Measurements from ENCODE around the gene VASH1. TPM values are rescaled to one million over a fixed set of nuclear protein-coding genes. Genes with fewer than 3 reads are reported as not detected.
"Not testable (repeated sequence)": the region's sequence is repeated elsewhere in the genome, so short reads cannot be mapped to it uniquely, and the experiment has no call there.

VASH1 gene
- total RNA-seq, 4 donors from 2014 or later = 4.3 to 12.8 (median 9.9) TPM

DNA sequence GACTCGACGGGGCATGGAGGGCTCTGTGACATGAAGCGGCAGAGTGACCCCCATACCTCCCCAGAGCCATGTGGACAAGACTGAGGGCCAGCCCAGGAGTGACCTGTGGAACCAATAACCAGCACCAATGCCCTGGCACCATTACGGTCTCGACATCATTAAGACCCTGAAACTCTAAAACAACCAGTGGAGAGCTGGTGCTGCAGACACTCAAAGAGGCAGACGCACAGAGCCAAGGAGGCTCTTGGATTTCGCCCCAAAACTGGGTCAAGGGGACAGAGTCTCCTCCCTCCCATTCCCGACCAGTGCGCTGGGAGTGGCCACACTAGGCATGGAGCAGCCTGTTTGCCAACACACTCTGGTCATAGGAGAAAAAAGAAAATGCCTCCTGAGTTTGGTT lies 41.6 kb upstream of the VASH1 start:
- Histone ChIP-seq H3K4me3 (no peak overlapping the region), H3K9me3 (no peaks in the 10 kb centered on the region), H3K27me3 (peaks cover 3% of the 10 kb centered on the region), H3K4me1 (peaks cover 0 to 31% (median 13%) of the 10 kb centered on the region in 3 donors), H3K36me3 (no peaks in the 10 kb centered on the region), H3K27ac (peak overlapping the region in 3 of 4 donors; percentile 14 to 62 (median 56))
- TF ChIP-seq POLR2AphosphoS5 (IDR thresholded peaks at IDR 0.05) (no peak), POLR2A (IDR thresholded peaks at IDR 0.05) (no peak), EP300 (IDR thresholded peaks at IDR 0.05) (no peak)
- TF ChIP-seq, protein P1, sequence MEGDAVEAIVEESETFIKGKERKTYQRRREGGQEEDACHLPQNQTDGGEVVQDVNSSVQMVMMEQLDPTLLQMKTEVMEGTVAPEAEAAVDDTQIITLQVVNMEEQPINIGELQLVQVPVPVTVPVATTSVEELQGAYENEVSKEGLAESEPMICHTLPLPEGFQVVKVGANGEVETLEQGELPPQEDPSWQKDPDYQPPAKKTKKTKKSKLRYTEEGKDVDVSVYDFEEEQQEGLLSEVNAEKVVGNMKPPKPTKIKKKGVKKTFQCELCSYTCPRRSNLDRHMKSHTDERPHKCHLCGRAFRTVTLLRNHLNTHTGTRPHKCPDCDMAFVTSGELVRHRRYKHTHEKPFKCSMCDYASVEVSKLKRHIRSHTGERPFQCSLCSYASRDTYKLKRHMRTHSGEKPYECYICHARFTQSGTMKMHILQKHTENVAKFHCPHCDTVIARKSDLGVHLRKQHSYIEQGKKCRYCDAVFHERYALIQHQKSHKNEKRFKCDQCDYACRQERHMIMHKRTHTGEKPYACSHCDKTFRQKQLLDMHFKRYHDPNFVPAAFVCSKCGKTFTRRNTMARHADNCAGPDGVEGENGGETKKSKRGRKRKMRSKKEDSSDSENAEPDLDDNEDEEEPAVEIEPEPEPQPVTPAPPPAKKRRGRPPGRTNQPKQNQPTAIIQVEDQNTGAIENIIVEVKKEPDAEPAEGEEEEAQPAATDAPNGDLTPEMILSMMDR (IDR thresholded peaks at IDR 0.05) = no peak
- no peak for ATAC-seq
- WGBS, 2 donors (ENCODE audit: low coverage in 1 of 2) = 80 to 91% methylated on average over 3 to 4 of the region's 9 CpGs

DNA sequence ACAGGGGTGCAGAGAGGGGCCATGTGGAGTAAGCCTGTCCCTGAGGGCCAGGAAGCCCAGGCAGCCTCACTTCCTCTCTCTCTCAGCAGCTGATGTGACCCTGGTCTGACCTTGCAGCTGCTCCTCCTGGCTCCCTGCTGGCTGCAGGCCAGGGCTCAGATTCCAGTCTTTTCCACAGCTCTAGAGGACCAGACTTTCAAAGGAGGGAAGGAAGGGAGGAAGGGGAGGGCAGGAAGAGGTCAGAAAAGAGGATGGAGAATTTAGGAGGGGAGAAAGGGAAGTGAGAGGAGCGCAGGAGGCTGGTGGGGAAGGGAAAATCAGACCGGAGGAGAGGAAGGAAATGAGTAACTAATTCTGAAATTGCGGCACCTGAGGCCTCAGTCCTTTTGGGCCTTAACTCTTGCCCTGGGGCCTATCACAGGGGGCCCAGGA lies 40.9 kb upstream of the VASH1 start:
- TF ChIP-seq POLR2A (IDR thresholded peaks at IDR 0.05) (no peak), EP300 (IDR thresholded peaks at IDR 0.05) (no peak), POLR2AphosphoS5 (IDR thresholded peaks at IDR 0.05) (no peak)
- TF ChIP-seq, protein P1 (IDR thresholded peaks at IDR 0.05) = no peak
- 50 to 51% methylated on average over 1 to 3 of the region's 3 CpGs for WGBS, 2 donors (ENCODE audit: low coverage in 1 of 2)
- peak; percentile 57 for ATAC-seq
- peak overlapping the region in 3 of 4 donors; percentile 48 to 62 (median 56) for H3K27ac ChIP-seq
- no peak overlapping the region for H3K4me3 ChIP-seq
- no peaks in the 10 kb centered on the region for H3K36me3 ChIP-seq
- H3K27me3 ChIP-seq = peaks cover 3% of the 10 kb centered on the region
- no peaks in the 10 kb centered on the region for H3K9me3 ChIP-seq
- peaks cover 0 to 24% (median 13%) of the 10 kb centered on the region in 3 donors for H3K4me1 ChIP-seq

DNA sequence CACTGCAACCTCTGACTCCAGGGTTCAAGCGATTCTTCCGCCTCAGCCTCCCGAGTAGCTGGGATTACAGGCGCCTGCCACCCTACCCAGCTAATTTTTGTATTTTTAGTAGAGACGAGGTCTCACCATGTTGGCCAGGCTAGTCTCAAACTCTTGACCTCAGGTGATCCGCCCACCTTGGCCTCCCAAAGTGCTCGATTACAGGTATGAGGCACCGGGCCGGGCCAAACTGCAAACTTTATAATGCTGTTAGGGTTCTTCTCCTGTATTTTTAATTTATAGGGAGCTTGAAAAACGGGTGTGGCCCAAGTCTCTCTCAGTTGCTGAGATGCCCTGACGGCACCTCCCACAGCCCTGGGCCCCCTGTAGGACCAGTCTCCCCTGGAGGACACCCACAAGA lies 39.8 kb upstream of the VASH1 start:
- ATAC-seq, H3K4me3 ChIP-seq: not testable (repeated sequence)
- H3K27ac ChIP-seq = peak overlapping the region in 1 of 4 donors; percentile 23

DNA sequence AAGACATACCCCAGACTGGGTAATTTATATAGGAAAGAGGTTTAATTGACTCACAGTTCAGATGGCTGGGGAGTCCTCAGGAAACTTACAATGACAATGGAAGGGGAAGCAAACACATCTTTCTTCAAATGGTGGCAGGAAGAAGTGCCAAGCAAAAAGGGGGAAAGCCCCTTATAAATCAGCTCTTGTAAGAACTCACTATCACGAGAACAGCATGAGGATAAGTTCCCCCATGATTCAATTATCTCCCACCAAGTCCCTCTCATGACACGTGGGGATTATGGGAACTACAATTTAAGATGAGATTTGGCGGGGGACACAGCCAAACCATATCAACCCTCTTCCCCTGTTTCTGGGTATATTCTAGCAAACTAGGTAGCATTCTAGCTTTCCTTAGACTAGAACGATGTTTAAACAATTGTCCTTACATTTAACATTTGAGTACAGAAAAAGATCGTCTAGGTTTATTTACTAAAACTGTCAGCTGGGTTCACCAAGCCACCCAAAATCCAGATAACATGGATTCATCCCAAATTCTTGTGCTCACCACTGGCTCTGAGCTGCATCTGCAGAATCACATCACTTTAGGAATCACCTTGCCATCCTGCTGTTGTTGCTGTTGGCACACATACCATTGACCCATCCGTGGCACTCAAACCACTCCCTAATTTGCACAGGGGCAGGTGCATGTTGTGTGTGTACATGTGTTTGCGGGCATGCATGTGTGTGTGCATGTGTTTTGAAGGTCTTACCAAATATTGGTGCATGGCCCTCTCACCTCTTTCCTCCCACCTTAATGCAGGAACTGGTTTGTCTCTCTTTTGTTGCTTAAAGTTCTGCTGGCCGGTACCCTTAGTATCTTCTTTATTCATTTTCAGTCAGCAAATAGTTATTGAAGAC lies 36.4 kb upstream of the VASH1 start:
- peaks cover 6% of the 10 kb centered on the region for H3K27me3 ChIP-seq
- WGBS, 2 donors (ENCODE audit: low coverage in 1 of 2) = 53 to 61% methylated on average over 7 to 8 of the region's 8 CpGs
- H3K9me3 ChIP-seq = no peaks in the 10 kb centered on the region
- ATAC-seq = no peak
- TF ChIP-seq POLR2AphosphoS5 (IDR thresholded peaks at IDR 0.05) (no peak), EP300 (IDR thresholded peaks at IDR 0.05) (no peak), POLR2A (IDR thresholded peaks at IDR 0.05) (no peak)
- TF ChIP-seq, protein P1 (IDR thresholded peaks at IDR 0.05) = no peak
- peaks cover 0 to 10% (median 9%) of the 10 kb centered on the region in 3 donors for H3K4me1 ChIP-seq
- no peak overlapping the region for H3K27ac ChIP-seq
- H3K4me3 ChIP-seq = no peak overlapping the region
- no peaks in the 10 kb centered on the region for H3K36me3 ChIP-seq

More for the DNA sequence above, 39.8 kb upstream of the VASH1 start:
- 94% methylated on average over 9 of the region's 11 CpGs; no CpG with 5 or more reads in 1 of the 2 donors for WGBS, 2 donors (ENCODE audit: low coverage in 1 of 2)
- H3K9me3 ChIP-seq, H3K36me3 ChIP-seq, H3K27me3 ChIP-seq: not testable (repeated sequence)
- peaks cover 0 to 16% (median 9%) of the 10 kb centered on the region in 3 donors for H3K4me1 ChIP-seq

DNA sequence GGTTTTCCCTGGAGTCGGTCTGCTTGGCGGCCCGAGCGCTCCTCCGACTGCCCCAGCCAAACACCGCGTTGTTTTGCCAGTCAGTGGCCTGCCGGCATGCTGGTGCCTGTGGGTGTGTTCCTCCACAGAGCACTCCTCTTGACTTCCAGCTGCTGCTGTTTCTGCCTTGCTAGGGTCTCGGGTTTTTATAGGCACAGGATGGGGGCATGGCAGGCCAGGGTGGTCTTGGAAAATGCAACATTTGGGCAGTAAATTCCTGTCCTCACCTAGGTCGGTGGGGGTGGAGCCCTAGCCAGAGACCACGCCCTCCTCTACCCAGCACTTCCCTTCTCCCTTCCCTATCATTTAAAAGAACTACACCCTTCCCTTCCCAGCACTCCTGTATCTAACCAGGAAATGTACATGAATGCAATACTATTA lies 34.7 kb upstream of the VASH1 start:
- ATAC-seq = no peak
- no peaks in the 10 kb centered on the region for H3K36me3 ChIP-seq
- no peak for TF ChIP-seq POLR2A (IDR thresholded peaks at IDR 0.05)
- TF ChIP-seq, protein P1 (IDR thresholded peaks at IDR 0.05) = no peak
- TF ChIP-seq POLR2AphosphoS5 (IDR thresholded peaks at IDR 0.05) = no peak
- TF ChIP-seq EP300 (IDR thresholded peaks at IDR 0.05) = no peak
- peak overlapping the region in 3 of 4 donors; percentile 3 to 44 (median 27) for H3K27ac ChIP-seq
- H3K27me3 ChIP-seq = peaks cover 6% of the 10 kb centered on the region
- no peaks in the 10 kb centered on the region for H3K9me3 ChIP-seq
- H3K4me1 ChIP-seq = no peaks in the 10 kb centered on the region
- peak overlapping the region in 1 of 2 donors; percentile 24 for H3K4me3 ChIP-seq
- 24 to 61% methylated on average over 2 to 6 of the region's 11 CpGs for WGBS, 2 donors (ENCODE audit: low coverage in 1 of 2)

Measured in gastroesophageal sphincter (tissue), 4 donors.